MG63 (cell line): ENCODE data around the gene ZIC2. TPM values are rescaled to one million over a fixed set of nuclear protein-coding genes. Genes with fewer than 3 reads are reported as not detected.
"Not testable (repeated sequence)": the region's sequence is repeated elsewhere in the genome, so short reads cannot be mapped to it uniquely, and the experiment has no call there.

Source experiments
- DNase-seq: peaks from one replicate; pipeline ENCODE4 v3.0.0-alpha.2; 2020
- H3K27me3 ChIP-seq: fragments of 250-450 bp; sonication (Bioruptor Pico); 2 replicates; pipeline ENCODE4 v1.5.1; 2020; ENCODE audit warnings: mild to moderate bottlenecking, moderate library complexity
- H3K36me3 ChIP-seq: fragments of 250-450 bp; sonication (Bioruptor Pico); 2 replicates; pipeline ENCODE4 v1.5.1; 2020; ENCODE audit warnings: mild to moderate bottlenecking, moderate library complexity
- H3K4me3 ChIP-seq: fragments of 250-450 bp; sonication (Bioruptor Pico); 2 replicates; pipeline ENCODE4 v1.5.1; 2020; ENCODE audit warnings: mild to moderate bottlenecking, moderate library complexity
- H3K9me3 ChIP-seq: fragments of 250-450 bp; sonication (Bioruptor Pico); 2 replicates; pipeline ENCODE4 v1.5.1; 2020; ENCODE audit warnings: mild to moderate bottlenecking, moderate library complexity
- total RNA-seq: library from RNA; depleted of rRNA; stranded (reverse); fragments of >200 nt; shearing (Covaris generic); gene quantifications from 2 replicates; pipeline ENCODE4 v1.2.3, GENCODE V29; 2014; ENCODE audit warnings: low replicate concordance; rRNA removed

Gene ZIC2
- 3.7 and 5.2 TPM in 2 replicates for total RNA-seq

- Histone ChIP-seq H3K9me3 (no peaks in the 10 kb centered on the region), H3K36me3 (peaks cover 32% of the 10 kb centered on the region), H3K27me3 (no peaks in the 10 kb centered on the region), H3K4me3 (peak within 1 kb of the TSS; percentile 85)
- no peak for DNase-seq
Measured at GRCh38 chr13:99981735-99982035, at the start of gene ZIC2. Gene ZIC2 (plus strand): TSS chr13:99981784. CDS start chr13:99982065, 281 bp downstream.

GRCh38 chr13:99932912-99933311, 48.7 kb upstream of the ZIC2 start:
- no peaks in the 10 kb centered on the region for H3K36me3 ChIP-seq
- H3K4me3 ChIP-seq, result no peak overlapping the region
- no peaks in the 10 kb centered on the region for H3K9me3 ChIP-seq
- no peak for DNase-seq
- H3K27me3 ChIP-seq, result no peaks in the 10 kb centered on the region

- no peaks in the 10 kb centered on the region for H3K27me3 ChIP-seq
- DNase-seq, result no peak
- H3K4me3 ChIP-seq, result no peak overlapping the region
- no peaks in the 10 kb centered on the region for H3K36me3 ChIP-seq
- no peaks in the 10 kb centered on the region for H3K9me3 ChIP-seq
Measured at GRCh38 chr13:99935772-99936171, 45.8 kb upstream of the ZIC2 start.

- no peaks in the 10 kb centered on the region for H3K27me3 ChIP-seq
- H3K9me3 ChIP-seq, result no peaks in the 10 kb centered on the region
- no peak overlapping the region for H3K4me3 ChIP-seq
- H3K36me3 ChIP-seq, result peaks cover 3% of the 10 kb centered on the region; the same call in 1 of the 2 replicates
- no peak for DNase-seq
Measured at GRCh38 chr13:99938635-99939034, 42.9 kb upstream of the ZIC2 start.

- DNase-seq, result no peak
- Histone ChIP-seq H3K9me3 (no peaks in the 10 kb centered on the region), H3K36me3 (peaks cover 3% of the 10 kb centered on the region), H3K27me3 (no peaks in the 10 kb centered on the region), H3K4me3 (no peak overlapping the region)
Measured at GRCh38 chr13:99941086-99941485, 40.5 kb upstream of the ZIC2 start.

GRCh38 chr13:99941911-99942310, 39.7 kb upstream of the ZIC2 start:
- DNase-seq, result no peak
- H3K27me3 ChIP-seq, result no peaks in the 10 kb centered on the region
- no peak overlapping the region for H3K4me3 ChIP-seq
- H3K9me3 ChIP-seq, result no peaks in the 10 kb centered on the region
- peaks cover 3% of the 10 kb centered on the region for H3K36me3 ChIP-seq

GRCh38 chr13:99944102-99944501, 37.5 kb upstream of the ZIC2 start:
- no peak for DNase-seq
- H3K27me3 ChIP-seq, result no peaks in the 10 kb centered on the region
- no peak overlapping the region for H3K4me3 ChIP-seq
- H3K36me3 ChIP-seq, result peaks cover 3% of the 10 kb centered on the region
- H3K9me3 ChIP-seq, result no peaks in the 10 kb centered on the region

- Histone ChIP-seq H3K36me3 (peaks cover 3% of the 10 kb centered on the region), H3K27me3 (no peaks in the 10 kb centered on the region)
- DNase-seq, result no peak
Measured at GRCh38 chr13:99944606-99945005, 37.0 kb upstream of the ZIC2 start.

GRCh38 chr13:99945515-99945914, 36.1 kb upstream of the ZIC2 start:
- DNase-seq, H3K27me3 ChIP-seq, H3K4me3 ChIP-seq: not testable (repeated sequence)

More at GRCh38 chr13:99944606-99945005, 37.0 kb upstream of the ZIC2 start:
- Histone ChIP-seq H3K9me3 (no peaks in the 10 kb centered on the region), H3K4me3 (no peak overlapping the region)

GRCh38 chr13:99947666-99948065, 33.9 kb upstream of the ZIC2 start:
- Histone ChIP-seq H3K9me3 (no peaks in the 10 kb centered on the region), H3K36me3 (no peaks in the 10 kb centered on the region; the same call in 1 of the 2 replicates), H3K27me3 (no peaks in the 10 kb centered on the region), H3K4me3 (no peak overlapping the region)
- DNase-seq, result no peak

More at GRCh38 chr13:99945515-99945914, 36.1 kb upstream of the ZIC2 start:
- H3K9me3 ChIP-seq, H3K36me3 ChIP-seq: not testable (repeated sequence)

GRCh38 chr13:99948411-99948810, 33.2 kb upstream of the ZIC2 start:
- H3K27me3 ChIP-seq, result no peaks in the 10 kb centered on the region
- H3K9me3 ChIP-seq, result no peaks in the 10 kb centered on the region

GRCh38 chr13:99948907-99949678, 32.5 kb upstream of the ZIC2 start:
- DNase-seq, result no peak
- Histone ChIP-seq H3K36me3 (no peaks in the 10 kb centered on the region; the same call in none of the 2 replicates), H3K4me3 (no peak overlapping the region), H3K9me3 (no peaks in the 10 kb centered on the region), H3K27me3 (no peaks in the 10 kb centered on the region)

More at GRCh38 chr13:99948411-99948810, 33.2 kb upstream of the ZIC2 start:
- Histone ChIP-seq H3K4me3 (no peak overlapping the region), H3K36me3 (no peaks in the 10 kb centered on the region; the same call in none of the 2 replicates)
- DNase-seq, result no peak

GRCh38 chr13:99949679-99950413, 31.7 kb upstream of the ZIC2 start:
- DNase-seq, result no peak
- Histone ChIP-seq H3K36me3 (no peaks in the 10 kb centered on the region; the same call in 1 of the 2 replicates), H3K9me3 (no peaks in the 10 kb centered on the region), H3K4me3 (no peak overlapping the region), H3K27me3 (no peaks in the 10 kb centered on the region)

GRCh38 chr13:99951666-99952065, 29.9 kb upstream of the ZIC2 start:
- not testable (repeated sequence) for H3K4me3 ChIP-seq, H3K9me3 ChIP-seq, H3K27me3 ChIP-seq, H3K36me3 ChIP-seq, DNase-seq

GRCh38 chr13:99953138-99953755, 28.3 kb upstream of the ZIC2 start:
- H3K36me3 ChIP-seq, result no peaks in the 10 kb centered on the region; the same call in 1 of the 2 replicates
- H3K9me3 ChIP-seq, result no peaks in the 10 kb centered on the region
- DNase-seq, result no peak
- no peak overlapping the region for H3K4me3 ChIP-seq
- H3K27me3 ChIP-seq, result no peaks in the 10 kb centered on the region

GRCh38 chr13:99955107-99955746, 26.4 kb upstream of the ZIC2 start:
- no peaks in the 10 kb centered on the region; the same call in 1 of the 2 replicates for H3K36me3 ChIP-seq
- H3K9me3 ChIP-seq, result no peaks in the 10 kb centered on the region
- no peaks in the 10 kb centered on the region for H3K27me3 ChIP-seq
- peak overlapping the region; percentile 54 for H3K4me3 ChIP-seq
- no peak for DNase-seq
